RKO (cell line): ENCODE data around the gene IGFBP7.

ENCODE experiments used
- DNase-seq: peaks from one replicate; pipeline ENCODE4 v3.0.0-alpha.2; 2016; ENCODE audit warnings: low spot score

Gene IGFBP7

DNA sequence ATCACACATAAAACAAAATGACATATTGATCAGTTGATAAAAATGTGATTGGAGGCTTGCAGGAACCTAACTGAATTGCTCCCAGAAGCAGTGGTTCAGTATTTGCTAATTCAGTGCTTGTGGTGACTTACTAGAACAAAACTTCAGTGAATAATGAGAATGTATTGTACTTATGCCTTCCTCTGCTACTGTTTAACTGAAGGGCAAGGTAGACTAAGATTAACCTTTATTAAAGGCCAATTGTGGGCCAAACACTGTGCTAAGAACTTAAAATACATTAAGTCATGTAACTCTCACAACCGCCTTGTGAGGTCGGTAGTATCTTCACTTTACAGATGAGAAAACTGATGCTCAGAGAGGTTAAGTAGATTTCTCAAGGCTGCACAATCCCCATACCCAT, 14.9 kb downstream of the IGFBP7 start:
- no peak for DNase-seq

DNA sequence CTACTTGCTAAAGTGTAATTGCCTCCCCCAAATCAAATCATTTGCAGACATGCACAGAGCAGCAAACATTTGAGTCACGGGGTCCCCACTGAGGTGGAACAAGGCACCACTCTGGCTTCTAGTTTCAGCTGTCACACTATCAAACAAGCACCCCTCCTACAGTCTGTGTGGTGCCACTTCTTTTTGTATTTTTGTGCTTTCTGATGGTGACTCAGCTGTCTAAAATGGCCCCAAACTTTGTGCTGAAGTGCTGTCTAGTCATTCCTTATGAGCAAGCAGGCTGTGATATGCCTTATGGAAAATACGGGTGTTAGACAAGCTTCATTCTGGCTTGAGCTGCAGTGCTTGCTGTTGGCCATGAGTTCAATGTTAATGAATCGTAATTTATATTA, 15.4 kb downstream of the IGFBP7 start:
- DNase-seq = peak; percentile 60

DNA sequence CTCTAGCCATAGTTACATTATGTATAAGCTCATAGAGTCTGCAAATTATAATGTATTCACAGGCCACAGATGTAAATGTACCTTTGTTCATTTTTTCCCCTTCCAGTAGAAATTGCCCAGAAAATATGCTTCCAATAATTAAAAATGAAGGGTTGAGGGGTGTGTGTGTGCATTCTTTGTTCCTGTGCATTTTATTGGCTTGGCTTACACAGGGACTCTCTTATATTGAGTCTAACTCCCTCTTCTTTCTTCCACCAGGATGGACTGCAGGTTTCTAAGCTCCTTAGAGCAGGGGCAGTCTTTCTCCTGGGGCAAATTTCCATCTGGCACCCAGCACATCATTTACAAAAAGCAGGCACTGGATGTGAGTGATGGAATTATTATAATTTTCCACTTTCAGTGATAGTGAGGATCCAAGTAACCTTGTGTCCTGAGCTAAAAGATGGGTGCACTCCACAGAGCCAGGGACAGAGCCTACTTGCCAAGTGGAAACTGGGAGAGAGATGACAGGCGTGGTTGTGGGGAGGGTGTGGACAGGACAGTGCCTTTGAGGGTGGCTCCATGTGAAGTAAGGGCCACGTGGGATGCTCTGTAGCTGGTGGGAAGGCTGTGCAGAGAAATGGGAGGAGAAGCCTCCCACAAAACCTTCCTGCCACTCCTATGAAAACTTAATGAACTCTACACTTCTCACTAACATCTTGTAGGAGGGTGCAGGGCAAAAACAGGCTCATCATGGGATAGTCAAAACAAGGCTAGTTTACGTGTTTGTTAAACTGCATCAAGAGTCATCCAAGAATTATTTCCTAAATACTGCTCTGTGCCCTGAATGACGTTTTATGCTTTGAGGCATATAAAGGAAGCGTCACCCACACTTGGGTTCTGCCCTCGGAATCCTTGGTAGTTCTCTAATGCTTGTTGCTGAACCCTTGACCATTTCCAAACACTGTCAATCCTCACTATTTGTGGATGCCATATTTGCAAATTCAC, 16.0 kb downstream of the IGFBP7 start:
- DNase-seq = no peak

DNA sequence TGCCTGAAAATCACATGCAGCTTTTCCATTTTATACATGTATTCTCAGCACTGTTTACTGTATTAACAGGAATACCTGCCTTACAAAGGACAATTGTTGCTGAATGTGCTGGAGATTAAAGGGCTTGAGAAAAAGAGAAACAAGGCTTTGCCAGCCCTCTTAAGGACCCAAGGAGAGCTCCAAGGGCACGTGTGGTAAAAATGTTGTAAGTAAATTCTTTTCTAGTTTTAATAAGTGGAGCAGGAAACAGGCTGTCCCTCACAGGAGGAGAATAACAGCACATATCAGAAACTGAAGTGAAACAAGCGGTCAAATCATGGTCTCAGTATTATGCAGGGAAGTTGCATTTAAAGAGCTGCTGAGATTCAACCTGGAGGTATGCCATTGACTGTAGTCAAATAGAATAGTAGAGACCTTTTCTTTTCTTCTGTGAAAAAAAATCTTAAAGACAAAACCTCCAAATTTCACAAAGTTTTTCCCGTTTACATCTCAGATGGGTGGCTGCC, 18.5 kb downstream of the IGFBP7 start:
- DNase-seq = no peak

DNA sequence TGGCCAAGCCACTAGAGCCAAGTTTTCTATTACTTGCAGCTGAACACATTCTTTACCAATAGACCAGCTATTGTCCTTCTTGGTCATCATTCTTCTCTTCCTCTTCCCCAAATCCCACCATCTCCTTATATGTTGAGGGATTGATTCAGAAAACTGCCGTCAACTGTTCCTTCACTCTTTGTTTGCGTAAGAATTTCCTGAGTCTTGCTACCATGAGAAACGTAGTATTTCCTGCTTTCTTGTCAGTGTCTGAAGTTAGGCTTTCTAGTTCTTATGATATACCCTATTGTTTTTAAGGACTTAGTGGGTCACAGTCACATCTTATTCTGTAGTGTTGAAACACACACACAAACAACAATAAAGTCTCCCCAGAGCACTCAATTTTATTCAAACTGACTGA, 20.1 kb downstream of the IGFBP7 start:
- DNase-seq = no peak

DNA sequence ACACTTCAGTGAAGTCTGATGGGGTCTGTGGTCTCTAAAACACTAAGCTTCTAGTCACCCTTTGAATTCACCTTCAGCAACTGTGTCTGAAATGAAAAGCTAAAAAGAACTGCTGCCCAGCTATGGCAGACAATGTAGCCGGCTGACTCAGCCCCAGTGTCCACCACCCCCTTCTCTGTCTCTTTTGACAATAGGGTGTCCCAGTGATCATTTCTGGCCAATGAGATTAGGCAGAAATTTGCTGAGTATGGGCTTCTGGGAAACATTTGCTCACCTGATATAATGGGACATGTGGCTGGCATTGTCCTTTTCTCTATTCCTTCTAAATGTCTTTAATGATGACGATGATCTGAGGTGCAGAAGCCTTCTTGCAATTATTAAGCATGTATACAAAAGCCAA, 20.6 kb downstream of the IGFBP7 start:
- DNase-seq = no peak

DNA sequence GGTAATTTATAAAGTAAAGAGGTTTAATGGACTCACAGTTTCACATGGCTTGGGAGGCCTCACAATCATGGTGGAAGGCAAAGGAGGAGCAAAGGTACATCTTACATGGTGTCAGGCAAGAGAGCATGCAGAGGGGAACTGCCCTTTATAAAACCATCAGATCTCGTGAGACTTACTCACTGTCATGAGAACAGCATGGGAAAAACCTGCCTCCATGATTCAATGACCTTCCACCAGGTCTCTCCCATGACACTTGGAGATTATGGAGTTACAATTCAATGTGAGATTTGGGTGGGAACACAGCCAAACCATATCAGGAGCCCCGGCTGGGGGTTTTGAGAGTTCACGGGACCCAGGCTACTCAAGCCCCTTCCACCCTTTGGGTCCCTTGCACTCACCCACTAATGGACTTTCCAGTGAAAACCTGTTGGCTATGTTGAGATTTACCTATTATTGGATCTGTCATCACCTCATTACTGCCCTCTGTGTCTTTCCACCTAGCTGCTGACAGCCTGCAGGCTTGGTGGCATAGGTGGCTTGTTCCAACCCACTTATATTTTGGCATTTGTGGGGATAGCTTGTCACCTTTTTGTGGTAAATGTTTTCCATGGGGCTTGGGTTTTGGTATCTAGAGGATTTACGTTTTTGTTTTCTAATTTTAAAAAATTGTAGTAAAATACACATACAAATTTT, 24.0 kb downstream of the IGFBP7 start:
- no peak for DNase-seq

DNA sequence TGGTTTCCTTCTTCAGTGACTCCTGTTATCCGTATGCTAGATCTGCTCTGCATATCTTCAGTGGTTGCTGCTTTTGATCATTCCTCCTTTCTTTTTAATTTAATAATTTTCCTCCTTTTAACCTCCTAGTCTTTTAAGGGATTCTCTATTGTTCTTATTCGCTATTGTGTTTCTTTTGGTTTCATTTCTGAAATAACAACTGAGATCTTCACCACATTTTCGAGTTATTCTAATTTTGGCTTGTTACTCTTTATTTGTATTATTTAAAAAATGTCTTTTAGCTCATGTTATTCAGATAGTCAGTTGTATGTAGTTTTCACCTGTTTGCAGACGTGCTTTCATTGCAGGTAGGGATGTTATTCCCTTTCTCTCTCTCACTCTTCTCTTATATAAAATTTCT, 24.9 kb downstream of the IGFBP7 start:
- no peak for DNase-seq

DNA sequence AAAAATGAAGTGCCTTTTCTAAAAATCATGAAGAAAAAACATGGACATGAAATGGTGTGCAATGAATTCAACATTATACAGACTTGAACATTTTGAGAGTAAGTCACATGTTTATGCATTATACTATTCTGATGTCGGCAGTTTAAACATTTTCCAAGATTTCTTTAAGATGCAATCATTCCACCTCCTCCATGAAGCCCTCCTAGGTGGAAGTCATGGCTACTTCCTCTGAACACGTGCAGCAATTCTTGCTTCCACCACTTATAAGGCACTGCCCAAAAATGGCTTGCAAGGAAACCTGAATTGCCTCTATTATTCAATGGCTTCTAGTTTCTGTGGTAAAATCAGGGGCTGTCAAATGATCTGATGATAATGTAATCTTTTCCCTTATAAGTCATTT, 25.8 kb downstream of the IGFBP7 start:
- DNase-seq = no peak

DNA sequence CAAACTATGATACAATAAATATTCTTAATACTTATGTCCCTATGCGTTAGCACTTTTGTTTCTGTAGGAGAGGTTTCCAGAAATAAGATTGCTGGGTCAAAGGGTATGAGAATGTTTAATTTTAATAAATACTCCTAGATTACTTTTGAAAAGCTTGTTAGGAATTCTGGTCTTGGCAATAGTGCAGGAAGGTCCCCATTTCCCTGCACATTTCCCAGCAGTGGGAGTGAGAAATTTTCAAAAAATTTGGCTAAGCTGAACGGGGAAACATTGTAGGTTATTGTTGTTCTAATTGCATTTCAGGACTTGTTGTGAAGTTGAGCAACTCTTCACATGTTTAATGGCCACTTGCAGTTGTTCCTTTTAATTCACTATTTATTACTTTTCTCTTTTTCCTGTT, 27.1 kb downstream of the IGFBP7 start:
- DNase-seq = no peak

DNA sequence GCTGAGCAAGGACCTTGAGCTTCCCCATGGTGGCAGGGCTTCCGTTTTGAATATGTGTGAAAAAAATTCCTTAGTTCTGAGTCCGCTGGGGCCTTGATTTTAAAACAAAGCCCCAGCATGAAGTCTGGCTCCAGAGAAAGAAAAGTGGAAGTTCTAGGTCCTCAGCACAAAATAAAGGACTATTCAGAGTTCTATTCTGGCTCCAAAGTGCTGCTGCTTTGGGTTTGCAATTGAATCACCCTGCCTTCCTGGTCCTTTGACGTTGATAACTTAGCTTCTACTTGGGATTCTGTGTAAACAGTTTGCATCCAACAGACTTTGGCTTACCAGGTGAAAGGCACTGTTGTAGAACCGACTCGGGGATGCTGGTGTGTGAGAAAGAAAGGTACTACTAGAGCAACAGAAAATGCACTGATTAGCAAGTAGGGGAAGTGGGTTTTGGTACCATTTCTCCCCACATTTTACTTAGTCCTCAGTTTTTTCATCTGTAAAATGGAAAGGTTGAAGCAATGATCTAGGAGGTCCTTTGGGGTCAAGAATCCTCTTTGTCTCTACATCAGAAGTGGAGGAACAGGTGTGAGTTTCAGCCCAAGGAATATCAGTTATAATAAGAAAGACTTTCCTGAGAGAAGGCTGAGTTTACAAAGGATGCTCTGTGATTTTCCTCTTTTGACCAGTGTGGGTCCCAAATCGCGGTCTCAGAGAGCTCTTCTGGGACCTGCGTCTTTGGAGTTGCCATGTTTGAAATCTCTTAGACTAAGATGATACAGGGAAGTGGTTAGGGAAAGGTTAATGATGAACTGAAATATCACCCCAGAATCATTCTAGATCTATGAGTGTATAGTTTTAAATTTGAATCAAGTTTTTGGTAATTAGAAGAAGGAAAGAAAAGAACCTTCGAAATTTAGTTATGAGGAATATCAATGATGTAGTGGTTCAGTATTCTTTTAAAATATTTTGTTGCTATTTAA, 28.2 kb downstream of the IGFBP7 start:
- no peak for DNase-seq

DNA sequence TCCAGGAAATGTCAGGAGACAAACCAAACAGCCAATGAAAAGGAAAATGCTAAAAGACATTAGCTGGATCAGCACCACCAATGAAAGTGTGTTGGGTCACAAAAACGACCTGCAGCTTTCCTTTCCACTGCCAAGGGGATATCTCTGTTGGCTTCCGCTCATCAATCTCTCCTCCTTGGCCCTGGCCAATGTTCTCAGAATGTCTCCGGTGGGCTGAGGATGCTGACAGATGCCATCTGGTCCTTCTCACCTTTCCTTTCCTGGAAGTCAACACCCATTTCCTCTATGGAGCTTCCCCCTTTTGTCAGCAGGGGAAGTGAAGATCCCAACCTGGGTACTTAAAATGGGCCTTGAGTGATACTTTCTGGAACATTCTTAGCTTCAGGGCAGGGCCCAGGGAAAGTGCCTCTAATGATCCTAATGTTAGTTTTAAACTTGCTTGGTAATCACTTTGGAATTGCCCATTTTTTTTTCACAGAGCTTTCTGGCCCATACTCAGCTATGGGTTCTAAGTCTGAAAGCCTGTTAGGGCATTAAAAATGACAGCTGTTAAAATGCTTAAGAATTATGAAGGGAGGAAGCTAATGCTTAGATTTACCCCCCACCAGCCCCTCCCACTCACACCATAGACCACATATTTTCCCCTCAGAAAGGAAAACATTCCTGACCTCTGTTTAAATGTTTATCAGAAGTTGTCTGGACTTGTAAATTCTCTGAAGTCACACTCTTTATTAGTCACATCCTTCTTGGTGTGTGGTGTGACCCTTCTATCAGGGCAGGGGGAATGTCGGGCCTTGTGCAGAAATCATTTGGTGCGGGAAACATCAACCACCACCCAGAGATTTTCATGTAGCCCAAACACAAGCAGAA, 29.2 kb downstream of the IGFBP7 start:
- DNase-seq = peak; percentile 12

DNA sequence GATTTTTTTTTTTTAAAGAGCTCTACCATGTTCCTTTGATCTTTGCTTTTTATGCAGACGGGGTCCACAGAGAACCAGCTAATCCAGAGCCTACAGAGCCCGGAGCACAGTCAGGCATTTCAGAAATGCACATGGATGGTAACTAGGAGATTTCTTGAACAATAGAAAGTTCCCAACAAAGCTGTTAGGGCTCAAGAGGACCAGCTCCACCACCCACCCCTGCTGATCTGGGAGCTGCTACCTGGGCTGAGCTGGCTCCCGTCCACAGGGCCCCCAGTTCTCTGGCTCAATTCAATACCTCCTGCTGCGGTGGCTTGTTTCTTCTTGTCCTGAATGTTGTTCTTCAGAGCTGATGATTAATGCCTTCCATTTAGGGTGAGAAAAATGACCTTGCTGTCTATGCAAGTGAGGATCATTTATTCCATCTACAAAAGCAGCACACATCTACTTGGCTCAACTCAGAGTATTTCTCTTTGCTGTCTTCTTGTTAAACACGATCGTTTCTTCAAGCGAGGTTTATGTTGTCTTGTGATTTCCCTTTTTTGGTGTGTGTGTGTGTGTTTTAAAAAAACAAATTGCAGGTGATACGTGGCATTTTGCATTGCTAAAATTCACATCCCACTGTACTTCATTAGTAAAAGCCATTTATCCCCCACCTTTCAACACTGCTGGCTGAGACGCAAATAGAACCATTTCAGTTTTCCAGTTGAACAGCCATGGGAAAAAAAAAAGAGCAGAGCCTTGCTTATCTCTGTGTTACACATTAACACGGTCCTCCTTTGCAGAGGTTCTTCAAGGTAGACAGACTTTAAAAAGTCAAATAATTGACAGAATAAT, 31.3 kb downstream of the IGFBP7 start:
- no peak for DNase-seq

DNA sequence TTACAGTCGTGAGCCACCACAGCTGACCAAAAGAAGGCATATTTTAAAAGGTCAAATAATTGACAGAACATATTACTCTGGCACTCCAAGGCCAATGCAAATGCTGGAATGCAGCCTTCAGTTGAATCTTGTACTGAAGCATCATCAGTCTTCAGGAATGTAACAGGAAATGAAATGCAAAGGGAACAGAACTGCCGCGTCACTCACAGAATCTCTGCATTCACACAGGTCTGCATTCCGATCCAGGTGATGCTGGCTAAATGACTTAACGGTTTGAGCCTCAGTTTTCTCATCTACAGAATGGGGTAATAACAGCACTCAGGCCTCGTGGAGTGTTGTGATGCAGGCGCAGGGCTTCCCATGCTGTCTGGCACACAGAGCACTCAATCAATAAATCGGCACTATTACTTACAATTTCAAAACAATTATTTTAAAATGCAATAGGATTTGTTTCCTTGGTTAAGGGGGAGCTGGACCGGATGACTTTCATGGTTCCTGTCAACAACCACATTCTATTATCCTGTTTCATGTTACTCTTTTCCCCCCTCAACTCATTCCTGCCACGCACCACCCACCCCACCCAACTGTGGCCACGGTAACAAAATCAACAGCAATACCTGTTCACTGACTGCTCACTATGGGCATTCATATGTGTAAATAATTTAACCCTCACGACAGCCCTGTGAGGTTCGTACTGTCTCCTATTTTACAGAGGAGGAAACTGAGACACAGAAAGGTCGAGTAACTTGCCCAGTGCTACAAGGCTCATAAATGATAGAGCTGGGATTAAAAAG, 32.4 kb downstream of the IGFBP7 start:
- DNase-seq = peak; percentile 21

DNA sequence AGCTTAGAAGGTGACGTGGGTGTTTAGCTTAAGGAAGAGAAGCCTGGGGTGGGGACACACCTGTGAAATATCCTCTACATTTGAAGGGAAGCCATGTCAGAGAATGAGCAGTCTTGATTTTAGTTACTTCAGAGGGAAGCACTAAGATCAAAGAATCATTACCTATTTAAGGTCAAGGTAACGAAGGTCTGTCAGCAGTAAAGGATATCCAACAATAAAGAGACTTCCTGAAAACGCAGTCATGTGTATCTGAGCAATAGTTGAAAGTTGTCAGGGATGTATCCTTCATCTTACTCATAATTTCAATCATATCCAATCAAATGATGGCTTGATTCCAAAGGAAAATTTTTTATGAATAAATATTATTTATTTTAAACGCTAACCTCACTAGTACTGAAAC, 33.5 kb downstream of the IGFBP7 start:
- DNase-seq = no peak

DNA sequence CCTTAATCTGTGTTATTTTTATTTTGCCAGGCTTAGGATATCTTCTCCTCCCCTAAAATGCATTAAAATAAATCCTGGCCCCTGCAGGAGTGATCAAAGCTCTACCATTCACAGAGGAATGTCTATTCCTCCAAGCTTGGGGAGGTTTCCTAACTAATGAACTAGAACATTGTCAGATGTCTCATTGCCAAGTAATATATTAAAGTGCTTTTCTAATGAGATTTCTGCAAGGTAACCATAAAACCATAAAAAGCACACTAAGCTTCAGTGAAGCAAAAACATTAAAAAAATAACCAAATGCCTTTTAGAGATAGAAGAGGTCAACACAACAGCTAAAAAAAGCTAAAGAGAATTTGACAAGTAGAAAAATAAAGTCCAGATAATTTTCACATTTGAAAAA, 34.8 kb downstream of the IGFBP7 start:
- no peak for DNase-seq

DNA sequence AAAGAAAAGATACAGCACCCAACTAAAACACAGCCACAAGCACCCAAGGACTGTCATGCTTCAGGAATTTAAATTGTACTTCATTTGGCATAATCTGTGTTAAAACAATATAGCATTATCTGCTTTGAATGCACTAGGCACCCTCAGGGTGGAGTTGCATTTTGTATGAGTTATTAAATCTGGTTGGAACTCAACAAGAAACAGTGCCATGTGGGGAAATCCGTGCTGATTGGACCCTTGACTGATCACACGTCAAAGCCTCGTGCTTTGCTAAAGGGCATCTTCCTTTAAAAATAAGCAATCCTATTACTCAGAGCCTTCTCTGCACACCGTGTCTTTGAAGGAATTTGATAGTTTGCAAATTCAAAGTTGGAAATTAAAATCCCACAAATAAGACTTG, 35.4 kb downstream of the IGFBP7 start:
- DNase-seq = no peak

DNA sequence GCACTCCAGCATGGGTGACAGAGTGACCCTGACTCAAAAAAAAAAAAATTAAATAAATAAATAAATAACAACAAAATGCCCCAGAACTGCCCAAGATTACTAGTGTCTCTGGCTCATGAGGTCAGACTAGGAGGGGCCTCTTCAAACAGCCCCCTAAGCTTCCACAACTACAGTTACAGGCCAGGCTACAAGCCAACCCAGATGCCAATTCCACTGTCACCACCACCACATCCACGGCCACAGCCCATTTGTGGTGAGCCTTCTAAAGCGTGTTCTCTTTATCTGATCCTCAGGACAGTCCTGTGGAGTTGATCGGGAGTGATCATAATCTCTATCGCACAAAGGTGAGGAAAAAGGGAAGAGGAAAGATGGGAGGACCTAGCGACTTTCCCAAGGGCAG, 36.6 kb downstream of the IGFBP7 start:
- no peak for DNase-seq

DNA sequence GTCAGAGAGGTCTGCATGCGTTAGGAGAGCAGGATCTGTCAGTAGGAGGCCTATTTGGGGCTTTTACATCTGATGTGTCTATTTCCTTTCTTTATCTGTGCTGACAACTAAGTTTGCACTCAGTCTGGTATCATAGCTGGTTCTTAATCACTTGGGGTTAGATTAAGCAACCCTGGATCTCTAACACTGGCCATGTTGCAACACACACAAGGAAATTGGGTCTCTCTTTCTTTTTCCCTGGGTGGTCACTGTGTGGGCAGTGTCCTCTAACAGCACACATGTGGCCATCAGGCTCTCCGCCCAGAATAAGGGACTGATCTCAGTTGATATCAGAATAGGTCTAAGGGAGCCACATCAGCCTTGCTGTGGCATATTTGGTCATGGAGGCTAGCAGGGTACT, 38.9 kb downstream of the IGFBP7 start:
- no peak for DNase-seq
